SK-N-MC (cell line): Measurements from ENCODE around the gene ZDHHC21.
A peak's percentile ranks its signal among the peaks of the same experiment; 100 is the strongest.

ENCODE experiments used
- DNase-seq: peaks from one replicate; pipeline ENCODE4 v3.0.0-alpha.2; 2011; ENCODE audit warnings: low read depth, low spot score
- H3K27ac ChIP-seq: fragments of 200-600 bp; sonication (generic); 2 replicates; pipeline ENCODE4 v1.5.1; 2016; ENCODE audit warnings: mixed run types
- H3K36me3 ChIP-seq: fragments of 200-600 bp; sonication (generic); 2 replicates; pipeline ENCODE4 v1.6.1; 2017; ENCODE audit warnings: antibody characterized with exemption, low read length, mixed read lengths; ENCODE audit not compliant: insufficient read depth
- H3K4me3 ChIP-seq: fragments of 200-600 bp; sonication (generic); 2 replicates; pipeline ENCODE4 v1.5.1; 2016
- H3K9ac ChIP-seq: fragments of 200-600 bp; sonication (generic); 2 replicates; pipeline ENCODE4 v1.8.0; 2017; ENCODE audit warnings: mixed run types, mixed read lengths; ENCODE audit not compliant: insufficient read length
- H3K9me3 ChIP-seq: fragments of 200-600 bp; sonication (generic); 2 replicates; pipeline ENCODE4 v1.6.1; 2017; ENCODE audit warnings: low read depth, mild to moderate bottlenecking, antibody characterized with exemption, low read length, moderate library complexity, mixed read lengths
- EZH2 ChIP-seq: fragments of 200-600 bp; sonication (generic); IDR thresholded peaks from one replicate; pipeline ENCODE4 v1.6.1; 2017; ENCODE audit warnings: antibody characterized with exemption
- FOXP2 ChIP-seq: optimal IDR thresholded peaks from 2 replicates; pipeline ENCODE3; 2011; ENCODE audit warnings: mild to moderate bottlenecking, moderate library complexity; ENCODE audit not compliant: insufficient read depth; ENCODE audit errors: extremely low read length, control extremely low read depth
- POLR2AphosphoS5 ChIP-seq: IDR thresholded peaks from 2 replicates; pipeline ENCODE4 v1.6.1; 2012; ENCODE audit warnings: mild to moderate bottlenecking, low read depth, low read length, borderline replicate concordance

The ZDHHC21 gene

DNA sequence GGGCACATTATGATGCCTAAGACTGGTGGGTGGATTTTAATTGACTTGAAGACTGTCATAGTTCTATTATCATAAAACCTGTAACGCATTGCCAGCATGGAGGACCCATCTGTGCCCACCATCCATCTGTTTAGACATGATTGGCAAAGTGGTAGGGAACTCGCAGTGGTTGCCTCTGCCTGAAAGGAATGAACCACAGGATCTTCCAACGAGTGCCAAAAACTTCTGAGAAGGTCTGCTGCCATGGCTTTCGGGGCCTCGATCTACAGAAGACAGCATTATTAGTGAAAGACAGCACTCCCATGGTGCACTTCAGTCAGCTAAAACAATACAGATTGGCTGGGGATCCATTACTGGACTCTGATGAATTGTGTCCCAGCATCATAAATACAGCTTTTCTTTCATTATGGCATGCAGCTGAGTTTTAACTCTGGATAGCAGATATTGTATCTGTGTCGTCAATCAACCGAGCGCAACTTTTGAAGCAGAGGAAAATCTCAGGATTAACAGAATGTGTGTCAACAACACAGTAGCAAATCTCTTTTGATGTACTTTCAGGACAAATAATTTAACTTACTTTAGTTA, 74.3 kb downstream of the ZDHHC21 start:
- DNase-seq, result no peak
- peaks cover 3% of the 10 kb centered on the region for H3K36me3 ChIP-seq
- TF ChIP-seq POLR2AphosphoS5 (no peak), FOXP2 (no peak), EZH2 (no peak)
- H3K9me3 ChIP-seq, result no peaks in the 10 kb centered on the region
- 0 out of 2 replicates have a peak overlapping the region, but pooled peaks have one; percentile 3 for H3K27ac ChIP-seq
- no peak overlapping the region for H3K4me3 ChIP-seq
- no peak overlapping the region for H3K9ac ChIP-seq

DNA sequence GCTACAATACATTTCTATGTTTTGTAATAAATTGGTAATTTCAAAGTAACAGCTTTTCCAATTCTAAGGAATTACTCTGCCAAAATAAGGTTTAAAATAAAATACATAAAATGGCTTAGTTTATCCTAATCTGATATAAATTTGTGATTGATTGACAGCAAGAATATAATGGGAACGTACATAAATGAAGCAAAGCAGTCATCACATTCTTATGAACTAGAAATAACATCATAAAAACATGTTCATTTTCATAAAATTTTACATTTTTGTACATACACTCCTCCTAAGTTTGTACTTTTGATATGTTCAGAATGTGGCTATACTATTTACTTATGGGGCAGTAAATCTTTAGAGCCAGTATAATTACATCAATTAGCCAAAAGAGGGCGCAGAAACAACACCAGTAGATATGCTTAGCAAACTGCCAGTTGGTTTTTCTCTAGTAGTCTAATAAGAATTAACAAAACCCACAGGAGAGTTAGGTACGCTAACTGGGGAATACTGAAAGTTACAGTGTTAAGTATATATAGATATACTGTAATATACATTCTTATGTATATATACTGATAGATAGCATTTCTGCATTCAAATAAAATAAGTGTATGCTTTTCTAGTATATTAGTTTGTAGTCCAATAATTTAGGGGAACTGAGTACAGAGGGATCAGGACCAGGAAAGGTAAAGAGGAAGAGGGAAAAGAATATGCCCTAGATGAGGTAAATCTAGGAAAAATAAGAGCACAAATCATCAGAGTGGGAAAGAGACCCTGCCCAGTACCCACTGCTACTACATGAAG, 76.8 kb downstream of the ZDHHC21 start:
- TF ChIP-seq EZH2 (no peak), POLR2AphosphoS5 (no peak), FOXP2 (no peak)
- H3K36me3 ChIP-seq, result peaks cover 3% of the 10 kb centered on the region
- no peaks in the 10 kb centered on the region for H3K9me3 ChIP-seq
- no peak overlapping the region for H3K4me3 ChIP-seq
- peak; percentile 71 for DNase-seq
- peak overlapping the region; percentile 13 for H3K9ac ChIP-seq
- H3K27ac ChIP-seq, result peak overlapping the region; percentile 66

GRCh38 chr9:14608540-14608939, 84.7 kb downstream of the ZDHHC21 start:
- H3K36me3 ChIP-seq, result peaks cover 23% of the 10 kb centered on the region
- no peak overlapping the region for H3K9ac ChIP-seq
- H3K27ac ChIP-seq, result 0 out of 2 replicates have a peak overlapping the region, but pooled peaks have one; percentile 9
- no peaks in the 10 kb centered on the region; the same call in 1 of the 2 replicates for H3K9me3 ChIP-seq
- no peak overlapping the region for H3K4me3 ChIP-seq
- DNase-seq, result no peak
- TF ChIP-seq EZH2 (no peak), POLR2AphosphoS5 (no peak), FOXP2 (no peak)

DNA sequence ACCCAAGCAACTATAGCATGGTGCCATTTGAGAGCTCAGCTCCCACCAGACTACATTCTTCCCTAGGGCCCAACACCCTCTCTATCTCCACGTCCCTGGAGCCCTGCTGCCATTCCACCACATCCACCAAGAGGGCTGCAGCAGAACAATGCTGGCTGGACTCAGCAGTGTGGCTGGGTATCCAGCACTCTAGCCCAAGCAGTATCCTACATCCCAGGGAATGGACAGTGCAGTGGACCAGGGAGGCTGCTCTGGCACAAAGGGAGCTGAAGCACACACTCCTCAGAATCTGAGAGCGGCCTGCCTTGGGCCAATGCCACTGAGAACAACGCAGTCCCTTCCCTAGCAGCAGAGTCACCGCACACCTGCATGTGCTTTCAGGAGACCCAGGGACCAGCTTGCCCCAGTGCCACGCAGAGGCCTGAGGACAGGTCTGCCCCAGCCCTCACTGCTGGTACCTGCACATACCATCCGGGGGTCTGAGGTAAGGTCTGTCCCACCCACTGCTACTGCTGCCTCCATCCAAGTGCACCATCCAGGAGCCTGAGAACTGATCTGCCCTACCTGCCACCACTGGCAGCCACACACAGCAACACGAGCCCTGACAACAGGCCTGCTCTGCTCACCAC, 95.9 kb downstream of the ZDHHC21 start:
- TF ChIP-seq POLR2AphosphoS5 (no peak), FOXP2 (no peak), EZH2 (no peak)
- no peak for DNase-seq
- H3K9ac ChIP-seq, result no peak overlapping the region
- no peak overlapping the region for H3K4me3 ChIP-seq
- H3K9me3 ChIP-seq, result 0 out of 2 replicates have a peak, but pooled peaks cover 2% of the 10 kb centered on the region
- no peak overlapping the region for H3K27ac ChIP-seq
- H3K36me3 ChIP-seq, result peaks cover 17% of the 10 kb centered on the region

DNA sequence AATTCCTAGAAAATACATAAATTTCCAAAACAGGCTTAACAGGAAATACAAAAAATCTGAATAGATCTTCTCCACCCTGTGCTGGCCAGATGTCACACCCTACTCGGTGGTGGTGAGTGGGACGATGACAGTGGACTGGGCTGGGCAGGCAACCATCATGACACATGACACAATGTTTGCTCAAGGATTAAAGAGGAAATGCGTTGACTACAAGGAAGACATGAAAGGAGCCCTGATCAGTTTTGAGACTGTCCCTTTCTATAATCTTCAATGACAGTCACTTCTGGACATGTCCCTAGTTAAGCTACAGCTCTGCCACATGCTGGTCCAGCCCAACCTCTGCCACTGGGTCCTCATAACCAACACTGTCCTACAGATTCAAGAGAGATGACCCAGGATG, 99.8 kb downstream of the ZDHHC21 start:
- peaks cover 17% of the 10 kb centered on the region for H3K36me3 ChIP-seq
- H3K9ac ChIP-seq, result no peak overlapping the region
- 0 out of 2 replicates have a peak, but pooled peaks cover 2% of the 10 kb centered on the region for H3K9me3 ChIP-seq
- H3K4me3 ChIP-seq, result no peak overlapping the region
- no peak for DNase-seq
- no peak overlapping the region for H3K27ac ChIP-seq
- TF ChIP-seq FOXP2, result no peak
- TF ChIP-seq POLR2AphosphoS5, result no peak
- no peak for TF ChIP-seq EZH2

GRCh38 chr9:14591411-14591810, 101.8 kb downstream of the ZDHHC21 start:
- no peak for TF ChIP-seq FOXP2
- no peak for TF ChIP-seq EZH2
- no peak for TF ChIP-seq POLR2AphosphoS5
- Histone ChIP-seq H3K9me3 (0 out of 2 replicates have a peak, but pooled peaks cover 2% of the 10 kb centered on the region), H3K9ac (no peak overlapping the region), H3K36me3 (peaks cover 14% of the 10 kb centered on the region), H3K27ac (no peak overlapping the region), H3K4me3 (no peak overlapping the region)
- no peak for DNase-seq

GRCh38 chr9:14585730-14586473, 107.3 kb downstream of the ZDHHC21 start:
- no peak overlapping the region for H3K27ac ChIP-seq
- H3K9me3 ChIP-seq, result no peaks in the 10 kb centered on the region

DNA sequence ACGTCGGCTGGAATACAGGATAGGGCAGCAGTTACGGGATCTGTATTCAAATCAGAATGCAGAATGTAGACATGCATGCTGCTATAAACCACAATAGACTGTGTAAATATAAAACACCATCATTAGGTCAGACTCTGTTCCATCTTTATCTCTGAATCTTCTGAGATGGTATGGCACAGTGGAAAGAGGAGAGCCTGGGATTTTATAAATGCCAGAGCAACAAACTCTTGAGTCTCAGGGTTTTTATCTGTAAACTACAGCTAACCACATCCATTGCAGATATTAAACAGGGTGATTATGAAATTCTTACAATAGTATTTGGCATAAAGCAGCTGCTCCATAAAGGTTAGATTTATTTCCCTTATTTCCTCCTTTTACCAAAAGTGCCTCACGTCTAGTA, 108.7 kb downstream of the ZDHHC21 start:
- Histone ChIP-seq H3K4me3 (no peak overlapping the region), H3K27ac (no peak overlapping the region), H3K9me3 (no peaks in the 10 kb centered on the region), H3K9ac (no peak overlapping the region), H3K36me3 (no peaks in the 10 kb centered on the region)
- no peak for TF ChIP-seq FOXP2
- TF ChIP-seq POLR2AphosphoS5, result no peak; the same call in 1 of the 2 replicates
- TF ChIP-seq EZH2, result no peak
- DNase-seq, result no peak

More at GRCh38 chr9:14585730-14586473, 107.3 kb downstream of the ZDHHC21 start:
- no peaks in the 10 kb centered on the region; the same call in 1 of the 2 replicates for H3K36me3 ChIP-seq
- no peak for DNase-seq
- no peak for TF ChIP-seq FOXP2
- TF ChIP-seq POLR2AphosphoS5, result no peak
- TF ChIP-seq EZH2, result no peak
- H3K4me3 ChIP-seq, result no peak overlapping the region
- H3K9ac ChIP-seq, result no peak overlapping the region
